ENCODE measurements around the gene TMEM38A. TPM values are rescaled to one million over a fixed set of nuclear protein-coding genes. Genes with fewer than 3 reads are reported as not detected.

The TMEM38A gene
- total RNA-seq, 3 donors from 2014 or later: 5.6 to 6.0 (median 5.8) TPM

- Histone ChIP-seq H3K4me3 (no peak overlapping the region), H3K4me1 (ENCODE audit: low read depth) (peaks cover 27% of the 10 kb centered on the region), H3K9me3 (no peaks in the 10 kb centered on the region), H3K36me3 (ENCODE audit: low read depth) (no peaks in the 10 kb centered on the region)
- no peak for ATAC-seq
- intact Hi-C loops (cut with DNase I, micrococcal nuclease): no loop called here
- no peak for DNase-seq
- no peak for TF ChIP-seq CTCF (IDR thresholded peaks at IDR 0.05)
These were observed 37.4 kb upstream of the TMEM38A start for GRCh38 chr19:16623576-16623975.

GRCh38 chr19:16624236-16624635 lies 36.7 kb upstream of the TMEM38A start:
- H3K9me3 ChIP-seq: no peaks in the 10 kb centered on the region
- intact Hi-C loops (cut with DNase I, micrococcal nuclease): no loop called here
- no peaks in the 10 kb centered on the region for H3K36me3 ChIP-seq (ENCODE audit: low read depth)
- peaks cover 30% of the 10 kb centered on the region for H3K4me1 ChIP-seq (ENCODE audit: low read depth)
- no peak for ATAC-seq
- TF ChIP-seq CTCF (IDR thresholded peaks at IDR 0.05): no peak
- no peak for DNase-seq
- no peak overlapping the region for H3K4me3 ChIP-seq

- peaks cover 27% of the 10 kb centered on the region for H3K4me1 ChIP-seq (ENCODE audit: low read depth)
- no peak for TF ChIP-seq CTCF (IDR thresholded peaks at IDR 0.05)
- no peak overlapping the region for H3K4me3 ChIP-seq
- ATAC-seq (no peak), DNase-seq (no peak)
- no peaks in the 10 kb centered on the region for H3K9me3 ChIP-seq
- no peaks in the 10 kb centered on the region for H3K36me3 ChIP-seq (ENCODE audit: low read depth)
- intact Hi-C loops (cut with DNase I, micrococcal nuclease): no loop called here
These were observed 35.6 kb upstream of the TMEM38A start for GRCh38 chr19:16625163-16625958.

DNA sequence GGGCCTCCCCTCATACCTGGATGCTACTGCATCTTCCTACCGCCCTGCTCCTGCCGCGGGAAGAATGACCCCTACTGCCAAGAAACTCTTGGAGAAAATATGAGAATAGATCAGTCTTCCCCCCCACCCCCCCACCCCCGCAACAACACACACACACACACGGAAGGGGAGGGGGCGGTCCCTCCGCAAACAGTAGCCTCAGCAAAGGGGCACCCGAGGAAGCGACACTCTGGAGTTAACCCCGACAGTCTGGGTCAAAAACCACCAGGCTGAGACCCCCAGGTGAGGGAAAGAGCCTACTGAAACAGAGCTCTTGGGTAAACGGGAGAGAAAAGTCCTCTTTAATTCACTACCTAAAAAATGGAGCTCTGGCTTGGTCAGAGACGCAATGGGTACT lies 34.1 kb upstream of the TMEM38A start:
- Histone ChIP-seq H3K9me3 (no peaks in the 10 kb centered on the region), H3K4me1 (ENCODE audit: low read depth) (peaks cover 27% of the 10 kb centered on the region), H3K4me3 (peak overlapping the region; percentile 61), H3K36me3 (ENCODE audit: low read depth) (no peaks in the 10 kb centered on the region)
- TF ChIP-seq CTCF (IDR thresholded peaks at IDR 0.05): no peak
- intact Hi-C loops (cut with DNase I, micrococcal nuclease): no loop called here
- DNase-seq (peak in 1 of 3 donors; percentile 12), ATAC-seq (no peak)

GRCh38 chr19:16627193-16627927 lies 33.6 kb upstream of the TMEM38A start:
- Histone ChIP-seq H3K9me3 (no peaks in the 10 kb centered on the region), H3K36me3 (ENCODE audit: low read depth) (no peaks in the 10 kb centered on the region), H3K4me3 (peak overlapping the region; percentile 61), H3K4me1 (ENCODE audit: low read depth) (peaks cover 27% of the 10 kb centered on the region)
- intact Hi-C loops (cut with DNase I, micrococcal nuclease): no loop called here
- ATAC-seq (no peak), DNase-seq (peak in 2 of 3 donors; percentile 23 to 72)
- TF ChIP-seq CTCF (IDR thresholded peaks at IDR 0.05): no peak
